Psoas muscle (tissue), 8 donors: ENCODE results near the gene CLIP1. TPM values are rescaled to one million over a fixed set of nuclear protein-coding genes. Genes with fewer than 3 reads are reported as not detected.
A peak's percentile ranks its signal among the peaks of the same experiment; 100 is the strongest.
"Not testable (repeated sequence)": the region's sequence is repeated elsewhere in the genome, so short reads cannot be mapped to it uniquely, and the experiment has no call there.

Source experiments
- ATAC-seq, 4 donors: fragments of 200-7000 bp; cut with Tn5 transposase; one replicate each; pipeline ENCODE4 v1.9.1; 2020; ENCODE audit warnings: moderate library complexity in 3 of 4, mild to moderate bottlenecking in 2 of 4
- DNase-seq, 2 donors: peaks; one replicate each; pipeline ENCODE4 v3.0.0-alpha.2; 2020
- H3K27ac ChIP-seq: fragments of 200-600 bp; one replicate; pipeline ENCODE4 v1.8.0; 2022
- H3K27me3 ChIP-seq, 3 donors: fragments of 200-600 bp in 1 of 3; one replicate each; pipeline versions ENCODE4 v1.6.1 to v1.8.0; 2013 to 2022; ENCODE audit warnings: low read length in 2 of 3, mild to moderate bottlenecking in 2 of 3, moderate library complexity in 1 of 3; ENCODE audit not compliant: insufficient read depth in 3 of 3
- H3K36me3 ChIP-seq, 2 donors: fragments of 200-600 bp in 1 of 2; one replicate each; pipeline versions ENCODE4 v1.6.1 to v1.8.0; 2013 to 2022; ENCODE audit warnings: low read depth in 1 of 2, mild to moderate bottlenecking in 1 of 2, moderate library complexity in 1 of 2; ENCODE audit not compliant: insufficient read depth in 1 of 2
- H3K4me1 ChIP-seq: fragments of 200-600 bp; one replicate; pipeline ENCODE4 v1.8.0; 2022
- H3K4me3 ChIP-seq: fragments of 200-600 bp; one replicate; pipeline ENCODE4 v1.8.0; 2022; ENCODE audit warnings: mild to moderate bottlenecking
- H3K9me3 ChIP-seq: fragments of 200-600 bp; one replicate; pipeline ENCODE4 v1.8.0; 2022
- CTCF ChIP-seq: fragments of 200-600 bp; IDR thresholded peaks from one replicate; pipeline ENCODE4 v1.8.0; 2022; ENCODE audit warnings: antibody characterized with exemption
- WGBS, 3 donors: extraction: QIAGEN DNeasy Blood & Tissue Kit; methylation state at CpG; one replicate each; pipeline versions ENCODE4 v1.1.6 to v1.1.7; 2013; 5-methylcytosine and 5-hydroxymethylcytosine counted together
- intact Hi-C, 2 donors: fragments of 100-400 bp; cut with DNase I; formaldehyde crosslinking; loops; one replicate each; pipeline versions ENCODE4 v1.11.0 to v1.14.2; 2022
- polyA plus RNA-seq, 3 donors: library from polyadenylated mRNA; stranded (reverse); fragments of 200-250 nt; gene quantifications; one replicate each; pipeline ENCODE4 v1.2.3, GENCODE V29; 2013
- total RNA-seq, 4 donors: library from RNA; stranded (reverse); fragmentation: NEBNext Ultra II Directional in 2 of 4; extraction: Animal tissue kit (Norgen Biotek cat#: 25700) in 2 of 4; gene quantifications; one replicate each; pipeline versions ENCODE4 v1.2.1 to v1.2.4, GENCODE V29; 2021 to 2023
- donor health status: healthy with polysubstance abuse.
- donor health status: DM: no; HTN: no; CAD: no; lungs with moderate emphysema.
- donor health status: Bipolar disorder and iron deficiency.
- donor health status: healthy.
- donor health status: DM: yes; HTN: yes; CAD: no.
- donor health status: DM: no; HTN: no; CAD: no.
- donor health status: DM: no; HTN: no; CAD: no.
- donor health status: DM: yes; HTN: yes; CAD: no.

CLIP1 gene
- total and polyA plus RNA-seq, 7 donors = 235 to 639 (median 458) TPM

- Histone ChIP-seq H3K9me3 (no peaks in the 10 kb centered on the region), H3K4me1 (peaks cover 57% of the 10 kb centered on the region), H3K4me3 (peak overlapping the region; percentile 71), H3K36me3 (peaks cover 0 to 25% of the 10 kb centered on the region in 2 donors), H3K27me3 (no peaks in the 10 kb centered on the region), H3K27ac (peak overlapping the region; percentile 94)
- intact Hi-C loops = loop anchor here in 1 of 2 donors (1.0 to 5.0 kb wide), 3 partner anchors 23 to 72 kb away; partner anchors contain the start of gene CLIP1
- ATAC-seq (peak; percentile 83 to 90 (median 85)), DNase-seq (peak; percentile 77 to 88)
- peak; percentile 63 for TF ChIP-seq CTCF
- WGBS, 3 donors = 8 to 9% (median 9%) methylated on average over 14 of the region's 14 CpGs
Measured at GRCh38 chr12:122399592-122400373, 22.7 kb downstream of the CLIP1 start.

DNA sequence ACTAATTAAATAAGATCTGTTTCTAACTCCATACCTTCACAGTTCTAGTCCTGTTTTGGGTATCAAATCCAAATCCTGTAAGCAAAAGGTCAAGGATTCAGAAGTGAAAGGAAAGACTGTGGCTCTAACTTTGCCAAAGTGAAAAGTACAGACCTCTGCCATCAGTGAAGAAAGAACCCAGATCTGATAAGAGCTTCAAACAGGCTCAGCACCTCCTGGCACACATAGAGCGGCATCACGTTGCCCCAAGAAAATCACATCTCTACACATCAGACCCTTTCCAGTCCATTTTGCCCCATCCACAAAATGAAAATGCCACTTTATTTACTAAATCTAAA lies 23.2 kb downstream of the CLIP1 start:
- Histone ChIP-seq H3K4me3 (peak overlapping the region; percentile 71), H3K27me3 (no peaks in the 10 kb centered on the region), H3K4me1 (peaks cover 53% of the 10 kb centered on the region), H3K36me3 (peaks cover 0 to 25% of the 10 kb centered on the region in 2 donors), H3K27ac (peak overlapping the region; percentile 94), H3K9me3 (no peaks in the 10 kb centered on the region)
- DNase-seq (no peak), ATAC-seq (peak; percentile 23 to 57 (median 28))
- TF ChIP-seq CTCF = no peak
- 18 to 27% (median 20%) methylated on average over 2 of the region's 2 CpGs for WGBS, 3 donors
- intact Hi-C loops = loop anchor here in 1 of 2 donors (1.0 kb wide), 2 partner anchors 23 to 72 kb away; partner anchors contain the start of gene CLIP1

- peak overlapping the region; percentile 94 for H3K27ac ChIP-seq
- DNase-seq, ATAC-seq, H3K9me3 ChIP-seq, intact Hi-C loops, H3K27me3 ChIP-seq: not testable (repeated sequence)
- H3K36me3 ChIP-seq = peaks cover 0 to 25% of the 10 kb centered on the region in 2 donors
- peaks cover 40% of the 10 kb centered on the region for H3K4me1 ChIP-seq
- WGBS, 3 donors = 47 to 57% (median 56%) methylated on average over 6 of the region's 6 CpGs
- peak overlapping the region; percentile 71 for H3K4me3 ChIP-seq
Measured at GRCh38 chr12:122397981-122398380, 24.5 kb downstream of the CLIP1 start.

- DNase-seq (no peak), ATAC-seq (no peak)
- H3K4me1 ChIP-seq = peaks cover 25% of the 10 kb centered on the region
- H3K4me3 ChIP-seq = peak overlapping the region; percentile 71
- H3K9me3 ChIP-seq = no peaks in the 10 kb centered on the region
- 45 to 60% (median 48%) methylated on average over 3 of the region's 3 CpGs for WGBS, 3 donors
- H3K27me3 ChIP-seq = no peaks in the 10 kb centered on the region
- TF ChIP-seq CTCF = no peak
- H3K36me3 ChIP-seq = peaks cover 0 to 25% of the 10 kb centered on the region in 2 donors
- H3K27ac ChIP-seq = peak overlapping the region; percentile 94
- intact Hi-C loops = no loop called here
Measured at GRCh38 chr12:122395319-122395718, 27.1 kb downstream of the CLIP1 start.

DNA sequence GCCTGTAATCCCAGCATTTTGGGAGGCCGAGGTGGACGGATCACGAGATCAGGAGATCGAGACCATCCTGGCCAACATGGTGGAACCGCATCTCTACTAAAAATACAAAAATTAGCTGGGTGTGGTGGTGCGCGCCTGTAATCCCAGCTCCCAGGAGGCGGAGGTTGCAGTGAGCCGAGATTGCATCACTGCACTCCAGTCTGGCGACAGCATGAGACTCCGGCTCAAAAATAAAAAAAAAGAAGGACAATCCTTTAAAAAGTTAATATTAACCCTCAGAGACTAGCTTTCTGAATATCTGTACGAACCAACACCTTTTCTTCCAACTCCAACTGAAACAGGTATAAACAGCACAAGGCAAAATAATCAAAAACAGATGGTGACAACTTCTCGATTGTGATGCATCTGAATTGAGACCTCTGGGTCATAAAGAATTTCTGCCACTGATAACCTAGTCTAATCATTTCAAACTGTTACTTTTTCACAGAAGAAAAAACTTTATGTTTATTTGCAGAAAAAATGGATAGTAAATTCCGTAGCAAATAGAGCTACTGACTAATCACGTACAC lies 27.8 kb downstream of the CLIP1 start:
- H3K27me3 ChIP-seq = no peaks in the 10 kb centered on the region
- H3K4me3 ChIP-seq = peak overlapping the region; percentile 71
- peak overlapping the region; percentile 94 for H3K27ac ChIP-seq
- ATAC-seq (peak in 1 of 4 donors; percentile 21), DNase-seq (peak; percentile 66 to 82)
- H3K4me1 ChIP-seq = peaks cover 25% of the 10 kb centered on the region
- peaks cover 0 to 25% of the 10 kb centered on the region in 2 donors for H3K36me3 ChIP-seq
- 77 to 81% (median 77%) methylated on average over 13 to 15 of the region's 15 CpGs for WGBS, 3 donors
- no peaks in the 10 kb centered on the region for H3K9me3 ChIP-seq
- intact Hi-C loops = no loop called here
- TF ChIP-seq CTCF = no peak
